HCT116 (cell line): ENCODE data around the gene FHL2. TPM values are rescaled to one million over a fixed set of nuclear protein-coding genes. Genes with fewer than 3 reads are reported as not detected.

Experiments
- ATAC-seq: fragments of 200-7000 bp; cut with Tn5 transposase; 2 replicates; pipeline ENCODE4 v1.9.1; 2020; ENCODE audit warnings: mild to moderate bottlenecking, moderate library complexity
- BruUV-seq: library from RNA; stranded (reverse); fragments of 400-500 nt; replicated peaks from 2 replicates; lab custom pipeline; 2021; lab: Mats Ljungman, UMichigan
- CTCF ChIA-PET: fragments of 300-600 bp; sonication (Branson Sonifier 250); formaldehyde crosslinking; loops from one replicate; lab custom pipeline; 2021; ENCODE audit warnings: antibody characterized with exemption; lab: Charles Lee
- POLR2A ChIA-PET: fragments of 300-600, 350-600 bp; sonication (Branson Sonifier 250); formaldehyde crosslinking; loops from one replicate; lab custom pipeline; 2021; ENCODE audit warnings: antibody characterized with exemption; lab: Charles Lee
- RAD21 ChIA-PET, 2 experiments: fragments of 300-600 bp; sonication (Branson Sonifier 250); formaldehyde crosslinking; loops; one replicate each; lab custom pipeline; 2023; ENCODE audit warnings: low total read pairs in 2 of 2; ENCODE audit not compliant: uncharacterized antibody in 2 of 2, unreplicated experiment in 2 of 2, low non-redundant PET in 1 of 2; lab: Charles Lee
- DNase-seq: peaks from one replicate; pipeline ENCODE4 v3.0.0-alpha.2; 2010; ENCODE audit warnings: low read depth, low spot score
- H2AFZ ChIP-seq: fragments of 200-600 bp; shearing (Covaris generic), sonication (generic); 2 replicates; pipeline ENCODE4 v1.6.1; 2017; ENCODE audit warnings: low read depth, mixed run types, mixed read lengths, antibody characterized with exemption, low read length; ENCODE audit not compliant: poor library complexity, severe bottlenecking
- H3K27ac ChIP-seq: 2 replicates; pipeline ENCODE4 v1.5.1; 2012; ENCODE audit warnings: low read depth, low read length
- H3K27me3 ChIP-seq: fragments of 200-600 bp; sonication (generic); 2 replicates; pipeline ENCODE4 v1.6.1; 2016; ENCODE audit warnings: mixed run types, low read length, mixed read lengths; ENCODE audit not compliant: insufficient read depth
- H3K36me3 ChIP-seq, 2 experiments: fragments of 200-500 bp in 1 of 2; fragments of 200-600 bp in 1 of 2; sonication (Bioruptor generic) in 1 of 2; sonication (generic) in 1 of 2; 2 replicates each; pipeline versions ENCODE4 v1.5.1 to v1.6.1; 2014 to 2016; ENCODE audit warnings: low read length in 2 of 2, inconsistent platforms in 1 of 2, mixed read lengths in 1 of 2, mixed run types in 1 of 2; ENCODE audit not compliant: insufficient read depth in 2 of 2, control insufficient read depth in 1 of 2
- H3K4me1 ChIP-seq, 2 experiments: fragments of 200-600 bp in 1 of 2; sonication (generic) in 1 of 2; 2 replicates each; pipeline versions ENCODE4 v1.5.1 to v1.6.1; 2012 to 2017; ENCODE audit warnings: low read length in 2 of 2, inconsistent platforms in 1 of 2, mild to moderate bottlenecking in 1 of 2, mixed read lengths in 1 of 2, mixed run types in 1 of 2, moderate library complexity in 1 of 2; ENCODE audit not compliant: insufficient read depth in 2 of 2, control insufficient read depth in 1 of 2
- H3K4me2 ChIP-seq: fragments of 200-600 bp; sonication (generic); 2 replicates; pipeline ENCODE4 v1.6.1; 2017; ENCODE audit warnings: mixed run types, low read length, mixed read lengths
- H3K4me3 ChIP-seq, 2 experiments: fragments of 200-600 bp in 1 of 2; sonication (generic) in 1 of 2; replicated peaks in 1 of 2; 2 replicates each; pipeline ENCODE4 v1.5.1; 2011 to 2016; ENCODE audit warnings: low read length in 2 of 2, control low read depth in 1 of 2, low read depth in 1 of 2, mild to moderate bottlenecking in 1 of 2, mixed read lengths in 1 of 2, mixed run types in 1 of 2
- H3K79me2 ChIP-seq: fragments of 200-600 bp; sonication (generic); 2 replicates; pipeline ENCODE4 v1.6.1; 2017; ENCODE audit warnings: mild to moderate bottlenecking, mixed run types, low read length, moderate library complexity, mixed read lengths; ENCODE audit not compliant: insufficient read depth
- H3K9ac ChIP-seq: fragments of 200-600 bp; sonication (generic); 2 replicates; pipeline ENCODE4 v1.6.1; 2016; ENCODE audit warnings: low read length, mixed read lengths
- H3K9me2 ChIP-seq: fragments of 200-600 bp; sonication (generic), shearing (Covaris generic); 2 replicates; pipeline ENCODE4 v1.6.1; 2017; ENCODE audit warnings: mixed run types, mild to moderate bottlenecking, moderate library complexity; ENCODE audit not compliant: insufficient read depth
- H3K9me3 ChIP-seq, 2 experiments: fragments of 200-500 bp in 1 of 2; fragments of 200-600 bp in 1 of 2; sonication (Bioruptor generic) in 1 of 2; sonication (generic) in 1 of 2; 2 replicates each; pipeline ENCODE4 v1.6.1; 2014 to 2017; ENCODE audit warnings: low read length in 2 of 2, mixed read lengths in 2 of 2, inconsistent platforms in 1 of 2, low read depth in 1 of 2, mild to moderate bottlenecking in 1 of 2, mixed run types in 1 of 2, moderate library complexity in 1 of 2; ENCODE audit not compliant: control insufficient read depth in 1 of 2, insufficient read depth in 1 of 2
- H4K20me1 ChIP-seq: fragments of 200-600 bp; sonication (generic), shearing (Covaris generic); 2 replicates; pipeline ENCODE4 v1.6.1; 2017; ENCODE audit warnings: mixed run types, mild to moderate bottlenecking, moderate library complexity; ENCODE audit not compliant: insufficient read depth
- ATF3 ChIP-seq: IDR thresholded peaks from 2 replicates; pipeline ENCODE4 v1.6.1; 2012
- CTCF ChIP-seq, 3 experiments: fragments of 200-600 bp in 1 of 3; sonication (generic) in 1 of 3; IDR thresholded peaks in 2 of 3; conservative IDR thresholded peaks in 1 of 3; 2 replicates each; pipeline ENCODE4 v1.5.1; 2012 to 2017; ENCODE audit warnings: low read depth in 2 of 3, low read length in 2 of 3, antibody characterized with exemption in 1 of 3, borderline replicate concordance in 1 of 3, control low read depth in 1 of 3, mild to moderate bottlenecking in 1 of 3, mixed read lengths in 1 of 3, mixed run types in 1 of 3, moderate library complexity in 1 of 3; ENCODE audit not compliant: insufficient read depth in 1 of 3
- EGR1 ChIP-seq: IDR thresholded peaks from 2 replicates; pipeline ENCODE4 v1.6.1; 2012; ENCODE audit warnings: low read depth
- ELF1 ChIP-seq: IDR thresholded peaks from 2 replicates; pipeline ENCODE4 v1.6.1; 2012; ENCODE audit warnings: low read depth, borderline replicate concordance
- EZH2phosphoT487 ChIP-seq: fragments of 200-600 bp; IDR thresholded peaks from 2 replicates; pipeline ENCODE4 v1.6.1; 2018; ENCODE audit warnings: antibody characterized with exemption, borderline replicate concordance
- FOSL1 ChIP-seq: IDR thresholded peaks from 2 replicates; pipeline ENCODE4 v1.6.1; 2012; ENCODE audit warnings: low read depth
- POLR2A ChIP-seq: IDR thresholded peaks from 2 replicates; pipeline ENCODE4 v1.7.0; 2011; ENCODE audit warnings: borderline replicate concordance; ENCODE audit not compliant: insufficient read depth, insufficient read length; ENCODE audit errors: extremely low read depth
- RAD21 ChIP-seq: IDR thresholded peaks from 2 replicates; pipeline ENCODE4 v1.6.1; 2012; ENCODE audit warnings: low read depth, mild to moderate bottlenecking
- REST ChIP-seq: IDR thresholded peaks from 2 replicates; pipeline ENCODE4 v1.6.1; 2012; ENCODE audit warnings: low read depth
- SIN3A ChIP-seq: IDR thresholded peaks from 2 replicates; pipeline ENCODE4 v1.6.1; 2012; ENCODE audit warnings: low read depth
- SP1 ChIP-seq: IDR thresholded peaks from 2 replicates; pipeline ENCODE4 v1.6.1; 2012; ENCODE audit warnings: low read depth
- SRF ChIP-seq: IDR thresholded peaks from 2 replicates; pipeline ENCODE4 v1.6.1; 2012; ENCODE audit warnings: low read depth
- intact Hi-C: fragments of 100-400 bp; cut with micrococcal nuclease; formaldehyde crosslinking; loops from 2 replicates; pipeline ENCODE4 v1.10.0; 2022
- total RNA-seq: library from RNA; stranded (reverse); gene quantifications from one replicate; pipeline ENCODE4 v1.2.1, GENCODE V29; 2021; ENCODE audit not compliant: unreplicated experiment

Gene FHL2
- total RNA-seq, 1 experiment from 2014 or later = 86.6 TPM

GRCh38 chr2:105446501-105446900 lies 47.6 kb upstream of the FHL2 start:
- TF ChIP-seq SRF (no peak), REST (no peak)
- TF ChIP-seq, all 23 proteins: peak for 0
- H3K9ac ChIP-seq = no peak overlapping the region
- no peaks in the 10 kb centered on the region for H3K27me3 ChIP-seq
- intact Hi-C loops = no loop called here
- no peak overlapping the region for H2AFZ ChIP-seq
- ChIA-PET POLR2A (no interaction called here), RAD21 (no interaction called here), CTCF (no interaction called here)
- H3K9me2 ChIP-seq = no peaks in the 10 kb centered on the region
- H4K20me1 ChIP-seq = no peaks in the 10 kb centered on the region
- H3K36me3 ChIP-seq = no peaks in the 10 kb centered on the region
- BruUV-seq = no TSS peak
- peaks cover 0 to 10% of the 10 kb centered on the region in 2 experiments; a peak in 1 of 4 replicates for H3K4me1 ChIP-seq
- no peak overlapping the region for H3K4me3 ChIP-seq
- no peak overlapping the region for H3K4me2 ChIP-seq
- DNase-seq (no peak), ATAC-seq (no peak)
- H3K27ac ChIP-seq = no peak overlapping the region
- no peaks in the 10 kb centered on the region for H3K79me2 ChIP-seq
- no peaks in the 10 kb centered on the region for H3K9me3 ChIP-seq

GRCh38 chr2:105445976-105446375 lies 47.1 kb upstream of the FHL2 start:
- H3K4me2 ChIP-seq = no peak overlapping the region
- H3K9me2 ChIP-seq = no peaks in the 10 kb centered on the region
- no peak for DNase-seq
- no peak overlapping the region for H2AFZ ChIP-seq
- ChIA-PET CTCF (no interaction called here), POLR2A (no interaction called here), RAD21 (no interaction called here)
- BruUV-seq = no TSS peak
- no peaks in the 10 kb centered on the region for H3K79me2 ChIP-seq
- no peaks in the 10 kb centered on the region for H3K9me3 ChIP-seq
- TF ChIP-seq SP1 = no peak
- TF ChIP-seq ELF1 = no peak
- no peak for TF ChIP-seq CTCF (IDR thresholded peaks at IDR 0.05 in 2 of 3, conservative IDR thresholded peaks at IDR 0.05 in 1 of 3; ENCODE audit: borderline replicate concordance in 1 of 3, insufficient read depth in 1 of 3, low read depth in 2 of 3, low read length in 2 of 3)
- TF ChIP-seq FOSL1 = no peak
- TF ChIP-seq RAD21 = no peak
- no peak for TF ChIP-seq EZH2phosphoT487
- no peak for TF ChIP-seq POLR2A
- TF ChIP-seq SIN3A = no peak
- no peak for TF ChIP-seq ATF3
- TF ChIP-seq EGR1 = no peak
- peaks cover 0 to 10% of the 10 kb centered on the region in 2 experiments; a peak in 1 of 4 replicates for H3K4me1 ChIP-seq
- H3K9ac ChIP-seq = no peak overlapping the region
- H3K27me3 ChIP-seq = no peaks in the 10 kb centered on the region
- no peak overlapping the region for H3K4me3 ChIP-seq
- H3K27ac ChIP-seq = no peak overlapping the region
- no peak for ATAC-seq
- no peaks in the 10 kb centered on the region for H4K20me1 ChIP-seq
- intact Hi-C loops = no loop called here
- H3K36me3 ChIP-seq = no peaks in the 10 kb centered on the region
